GM12872 (cell line): ENCODE measurements around the gene ECI1.
A peak's percentile ranks its signal among the peaks of the same experiment; 100 is the strongest.

ENCODE experiments used
- TF ChIP-seq, protein P1 (sequence below): IDR thresholded peaks from 3 replicates; pipeline ENCODE4 v1.5.1; 2011; ENCODE audit warnings: low read depth, mild to moderate bottlenecking, low read length, moderate library complexity; ENCODE audit not compliant: insufficient read depth

The ECI1 gene

GRCh38 chr16:2226918-2227317 lies 24.5 kb downstream of the ECI1 start:
- TF ChIP-seq, protein P1, sequence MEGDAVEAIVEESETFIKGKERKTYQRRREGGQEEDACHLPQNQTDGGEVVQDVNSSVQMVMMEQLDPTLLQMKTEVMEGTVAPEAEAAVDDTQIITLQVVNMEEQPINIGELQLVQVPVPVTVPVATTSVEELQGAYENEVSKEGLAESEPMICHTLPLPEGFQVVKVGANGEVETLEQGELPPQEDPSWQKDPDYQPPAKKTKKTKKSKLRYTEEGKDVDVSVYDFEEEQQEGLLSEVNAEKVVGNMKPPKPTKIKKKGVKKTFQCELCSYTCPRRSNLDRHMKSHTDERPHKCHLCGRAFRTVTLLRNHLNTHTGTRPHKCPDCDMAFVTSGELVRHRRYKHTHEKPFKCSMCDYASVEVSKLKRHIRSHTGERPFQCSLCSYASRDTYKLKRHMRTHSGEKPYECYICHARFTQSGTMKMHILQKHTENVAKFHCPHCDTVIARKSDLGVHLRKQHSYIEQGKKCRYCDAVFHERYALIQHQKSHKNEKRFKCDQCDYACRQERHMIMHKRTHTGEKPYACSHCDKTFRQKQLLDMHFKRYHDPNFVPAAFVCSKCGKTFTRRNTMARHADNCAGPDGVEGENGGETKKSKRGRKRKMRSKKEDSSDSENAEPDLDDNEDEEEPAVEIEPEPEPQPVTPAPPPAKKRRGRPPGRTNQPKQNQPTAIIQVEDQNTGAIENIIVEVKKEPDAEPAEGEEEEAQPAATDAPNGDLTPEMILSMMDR = no peak

DNA sequence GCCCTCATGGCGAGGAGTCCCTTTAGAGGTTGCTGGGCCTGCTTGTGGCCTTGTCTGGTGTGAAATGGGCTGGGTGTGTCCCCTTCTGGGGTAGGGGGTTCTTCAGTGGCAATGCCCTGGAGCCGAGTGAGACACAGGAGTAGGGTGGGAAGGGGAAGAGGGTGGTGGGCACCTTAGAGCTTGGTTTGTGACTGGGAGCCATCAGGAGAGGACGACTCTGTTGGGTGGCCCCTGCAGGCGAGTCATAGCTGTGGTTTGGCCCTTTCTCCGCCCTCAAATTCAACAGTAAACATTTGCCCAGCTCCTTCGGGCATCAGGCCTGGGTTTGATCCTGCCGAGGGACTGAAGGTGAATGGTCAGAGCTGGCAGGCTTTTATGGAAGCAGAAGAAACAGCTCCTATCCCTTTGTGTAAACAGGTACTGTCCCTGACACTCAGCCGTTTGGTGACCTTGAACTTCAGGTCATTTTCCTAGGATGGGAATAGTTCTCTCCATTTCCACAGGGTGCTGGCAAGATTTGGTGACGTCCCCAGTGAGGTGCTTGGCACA lies 25.1 kb downstream of the ECI1 start:
- TF ChIP-seq, protein P1 = no peak

GRCh38 chr16:2223942-2224486 lies 27.4 kb downstream of the ECI1 start:
- TF ChIP-seq, protein P1 = 0 out of 3 replicates have a peak, but pooled peaks have one; percentile 13

DNA sequence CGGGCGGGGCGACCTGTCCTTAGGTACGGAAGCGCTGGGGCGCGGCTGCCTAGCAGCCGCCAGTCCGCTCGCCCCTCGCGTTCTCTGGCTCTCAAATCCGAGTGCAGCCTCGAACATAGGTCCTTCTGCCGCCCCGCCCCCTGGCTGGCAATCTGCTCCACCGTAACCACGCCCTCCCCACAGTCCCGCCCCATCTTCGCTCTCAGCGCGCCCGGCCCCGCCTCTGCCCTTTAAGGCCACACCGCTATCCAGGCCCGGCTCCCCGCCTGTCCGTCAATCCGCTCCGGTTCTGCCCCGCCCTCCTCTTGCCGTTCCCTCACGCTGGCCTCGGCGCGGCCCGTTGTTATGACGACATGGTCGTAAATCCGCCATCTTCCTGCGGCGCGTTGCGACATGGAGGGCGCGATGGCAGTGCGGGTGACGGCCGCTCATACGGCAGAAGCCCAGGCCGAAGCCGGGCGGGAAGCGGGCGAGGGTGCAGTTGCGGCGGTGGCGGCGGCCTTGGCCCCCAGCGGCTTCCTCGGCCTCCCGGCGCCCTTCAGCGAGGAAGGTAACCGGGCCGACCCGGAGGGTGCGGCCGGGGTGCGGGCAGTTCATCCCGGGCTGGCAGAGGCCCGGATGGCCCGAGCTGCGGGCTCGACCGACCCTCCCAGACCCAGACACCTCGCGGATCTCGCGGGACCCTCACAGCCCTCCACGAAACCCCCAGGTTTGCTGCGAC lies 28.0 kb downstream of the ECI1 start, which contains the start of gene E4F1:
TSS of gene E4F1 (plus strand) at position 371 of the 721 bp plus-strand sequence. CDS start at position 394, 23 bp downstream.
- TF ChIP-seq, protein P1 = no peak

DNA sequence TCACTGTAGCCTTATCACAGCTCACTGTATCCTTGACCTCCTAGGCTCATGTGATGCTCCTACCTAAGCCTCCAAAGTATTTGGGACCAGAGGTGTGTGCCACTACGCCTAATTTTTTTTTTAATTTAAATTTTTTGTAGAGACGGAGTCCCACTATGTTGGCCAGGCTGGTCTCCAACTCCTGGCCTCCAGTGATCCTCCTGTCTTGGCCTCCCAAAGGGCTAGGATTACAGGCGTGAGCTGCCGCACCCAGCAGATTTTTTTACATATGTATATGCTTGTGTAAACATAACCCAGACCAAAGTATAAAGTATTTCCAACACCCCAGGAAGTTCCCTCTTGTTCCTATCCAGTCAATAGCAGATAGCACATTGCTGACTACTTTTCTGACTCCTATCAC lies 35.1 kb downstream of the ECI1 start:
- TF ChIP-seq, protein P1 = no peak

DNA sequence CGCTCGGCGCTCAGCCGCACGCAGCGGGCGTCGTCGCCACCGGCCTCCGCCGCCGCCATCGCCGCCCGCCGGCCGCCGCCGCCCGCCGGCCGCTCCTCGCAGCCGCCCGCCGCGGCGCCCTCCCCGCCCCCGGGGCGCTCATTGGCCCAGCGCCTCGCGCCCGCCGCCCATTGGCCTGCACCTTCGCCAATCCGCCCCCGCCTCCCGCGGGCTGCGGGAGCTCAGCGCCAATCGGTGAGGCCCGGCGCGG lies 36.7 kb downstream of the ECI1 start, which contains the start of gene PGP:
TSS of gene PGP (minus strand) at position 122 of the 250 bp plus-strand sequence. CDS start at position 59, 63 bp downstream.
- TF ChIP-seq, protein P1 = no peak

- TF ChIP-seq, protein P1 = no peak
Observed at GRCh38 chr16:2213817-2214718, 37.3 kb downstream of the ECI1 start.
